ENCODE measurements around the gene RNF212. TPM values are rescaled to one million over a fixed set of nuclear protein-coding genes. Genes with fewer than 3 reads are reported as not detected.

The RNF212 gene
- total RNA-seq, 1 experiment from 2014 or later: 2.4 TPM

GRCh38 chr4:1022739-1023066, 90.7 kb downstream of the RNF212 start:
- peaks cover 6% of the 10 kb centered on the region for H3K36me3 ChIP-seq (ENCODE audit: insufficient read depth, low read length, poor library complexity, severe bottlenecking)
- POLR2A ChIA-PET (ENCODE audit: low non-redundant PET): no interaction called here
- no peak for DNase-seq (ENCODE audit: low spot score)
- H3K27me3 ChIP-seq (replicated peaks; ENCODE audit: insufficient read depth, low read depth, low read length, poor library complexity): no peaks in the 10 kb centered on the region
- CTCF ChIA-PET: no interaction called here
- TF ChIP-seq EZH2 (IDR thresholded peaks at IDR 0.05; ENCODE audit: borderline replicate concordance, low read depth, low read length, poor library complexity, severe bottlenecking) (no peak), CTCF (conservative IDR thresholded peaks at IDR 0.05; ENCODE audit: low read depth, low read length) (no peak)
- intact Hi-C loops (cut with micrococcal nuclease; ENCODE audit: unreplicated experiment): no loop called here
- H3K9me3 ChIP-seq (ENCODE audit: low read depth, low read length, poor library complexity, severe bottlenecking): no peaks in the 10 kb centered on the region
- H3K4me1 ChIP-seq (ENCODE audit: insufficient read depth, low read length, poor library complexity, severe bottlenecking): peaks cover 7% of the 10 kb centered on the region
- H3K4me3 ChIP-seq (ENCODE audit: low read depth, low read length, poor library complexity, severe bottlenecking): no peak overlapping the region
- H3K27ac ChIP-seq (ENCODE audit: low read depth, low read length, poor library complexity, severe bottlenecking): no peak overlapping the region
- BruUV-seq (replicated peaks): no TSS peak

- H3K9me3 ChIP-seq (ENCODE audit: low read depth, low read length, poor library complexity, severe bottlenecking): no peaks in the 10 kb centered on the region
- no TSS peak for BruUV-seq (replicated peaks)
- CTCF ChIA-PET: no interaction called here
Measured at GRCh38 chr4:1022051-1022738, 91.2 kb downstream of the RNF212 start.

More at GRCh38 chr4:1022051-1022738, 91.2 kb downstream of the RNF212 start:
- Histone ChIP-seq H3K4me1 (ENCODE audit: insufficient read depth, low read length, poor library complexity, severe bottlenecking) (peaks cover 7% of the 10 kb centered on the region), H3K27ac (ENCODE audit: low read depth, low read length, poor library complexity, severe bottlenecking) (no peak overlapping the region), H3K36me3 (ENCODE audit: insufficient read depth, low read length, poor library complexity, severe bottlenecking) (peaks cover 6% of the 10 kb centered on the region), H3K4me3 (ENCODE audit: low read depth, low read length, poor library complexity, severe bottlenecking) (no peak overlapping the region), H3K27me3 (replicated peaks; ENCODE audit: insufficient read depth, low read depth, low read length, poor library complexity) (no peaks in the 10 kb centered on the region)
- intact Hi-C loops (cut with micrococcal nuclease; ENCODE audit: unreplicated experiment): no loop called here
- POLR2A ChIA-PET (ENCODE audit: low non-redundant PET): interaction anchor here (0.5 kb wide), 1 partner anchor 178 kb away, joined by 7 read pairs; no protein-coding TSS in a partner anchor
- no peak for DNase-seq (ENCODE audit: low spot score)
- no peak for TF ChIP-seq EZH2 (IDR thresholded peaks at IDR 0.05; ENCODE audit: borderline replicate concordance, low read depth, low read length, poor library complexity, severe bottlenecking)
- no peak for TF ChIP-seq CTCF (conservative IDR thresholded peaks at IDR 0.05; ENCODE audit: low read depth, low read length)

Other genes with a start within 250 kb of the RNF212 start
- gene GAK, start 181.2 kb downstream of the RNF212 start, total RNA-seq (2021): 96.2 and 109 TPM in 2 replicates
- 10.0 and 12.1 TPM in 2 replicates for gene TMEM175, start 181.1 kb downstream of the RNF212 start, total RNA-seq (2021)
- gene DGKQ, start 140.0 kb downstream of the RNF212 start, total RNA-seq (2021): 8.8 and 10.8 TPM in 2 replicates
- gene IDUA, start 126.5 kb downstream of the RNF212 start, total RNA-seq (2021): 12.0 and 12.3 TPM in 2 replicates
- 0.22 and 0.30 TPM in 2 replicates for gene SLC26A1, start 120.2 kb downstream of the RNF212 start, total RNA-seq (2021)
- gene FGFRL1, start 101.9 kb downstream of the RNF212 start, total RNA-seq (2021): 30.4 and 40.8 TPM in 2 replicates
- gene SPON2, start 59.0 kb upstream of the RNF212 start, total RNA-seq (2021): 2.3 and 4.8 TPM in 2 replicates
- gene CTBP1, start 135.6 kb upstream of the RNF212 start, total RNA-seq (2021): 187 and 196 TPM in 2 replicates
- gene MAEA, start 176.3 kb upstream of the RNF212 start, total RNA-seq (2021): 85.9 and 87.0 TPM in 2 replicates
- 20.3 and 27.8 TPM in 2 replicates for gene UVSSA, start 233.6 kb upstream of the RNF212 start, total RNA-seq (2021)